GM13977 (cell line): ENCODE measurements around the gene TRIM33.

Experiments
- DNase-seq: peaks from one replicate; pipeline ENCODE4 v3.0.0; 2012; ENCODE audit warnings: low spot score
- in situ Hi-C: fragments of 300-500 bp; cut with MboI; formaldehyde crosslinking; loops from one replicate; pipeline ENCODE4 v1.12.0; 2022; ENCODE audit warnings: low sequenced_read_pairs, low pct_unique_long_range_greater_than_20kb, mixed read lengths, inconsistent platforms; ENCODE audit not compliant: unreplicated experiment
- TF ChIP-seq, protein P1 (sequence below): IDR thresholded peaks from 2 replicates; pipeline ENCODE4 v1.5.1; 2012; ENCODE audit warnings: mild to moderate bottlenecking, control low read depth; ENCODE audit not compliant: insufficient read depth; ENCODE audit errors: extremely low read depth, missing control alignments

The TRIM33 gene

DNA sequence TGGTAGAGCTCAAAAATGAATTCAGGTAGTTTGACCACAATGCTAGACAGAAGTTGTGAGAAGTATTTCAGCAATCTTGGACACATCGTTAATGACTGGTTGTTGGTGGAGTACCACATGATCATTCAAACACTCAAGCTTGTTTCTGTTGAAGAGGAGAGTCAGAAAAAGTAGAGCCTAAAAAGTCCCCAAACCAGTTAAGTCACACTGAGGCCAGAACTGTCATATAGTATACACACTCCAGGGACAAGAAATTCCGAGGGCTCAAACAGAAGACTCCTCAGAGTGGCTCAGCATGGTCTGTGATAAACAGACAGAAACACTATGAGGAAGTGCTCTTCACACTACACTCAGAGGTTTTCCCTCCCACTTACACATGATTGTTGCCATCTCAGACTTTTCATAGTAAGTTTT lies 5.8 kb downstream of the TRIM33 start:
- in situ Hi-C loops = no loop called here
- DNase-seq = no peak
- TF ChIP-seq, protein P1, sequence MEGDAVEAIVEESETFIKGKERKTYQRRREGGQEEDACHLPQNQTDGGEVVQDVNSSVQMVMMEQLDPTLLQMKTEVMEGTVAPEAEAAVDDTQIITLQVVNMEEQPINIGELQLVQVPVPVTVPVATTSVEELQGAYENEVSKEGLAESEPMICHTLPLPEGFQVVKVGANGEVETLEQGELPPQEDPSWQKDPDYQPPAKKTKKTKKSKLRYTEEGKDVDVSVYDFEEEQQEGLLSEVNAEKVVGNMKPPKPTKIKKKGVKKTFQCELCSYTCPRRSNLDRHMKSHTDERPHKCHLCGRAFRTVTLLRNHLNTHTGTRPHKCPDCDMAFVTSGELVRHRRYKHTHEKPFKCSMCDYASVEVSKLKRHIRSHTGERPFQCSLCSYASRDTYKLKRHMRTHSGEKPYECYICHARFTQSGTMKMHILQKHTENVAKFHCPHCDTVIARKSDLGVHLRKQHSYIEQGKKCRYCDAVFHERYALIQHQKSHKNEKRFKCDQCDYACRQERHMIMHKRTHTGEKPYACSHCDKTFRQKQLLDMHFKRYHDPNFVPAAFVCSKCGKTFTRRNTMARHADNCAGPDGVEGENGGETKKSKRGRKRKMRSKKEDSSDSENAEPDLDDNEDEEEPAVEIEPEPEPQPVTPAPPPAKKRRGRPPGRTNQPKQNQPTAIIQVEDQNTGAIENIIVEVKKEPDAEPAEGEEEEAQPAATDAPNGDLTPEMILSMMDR = no peak

DNA sequence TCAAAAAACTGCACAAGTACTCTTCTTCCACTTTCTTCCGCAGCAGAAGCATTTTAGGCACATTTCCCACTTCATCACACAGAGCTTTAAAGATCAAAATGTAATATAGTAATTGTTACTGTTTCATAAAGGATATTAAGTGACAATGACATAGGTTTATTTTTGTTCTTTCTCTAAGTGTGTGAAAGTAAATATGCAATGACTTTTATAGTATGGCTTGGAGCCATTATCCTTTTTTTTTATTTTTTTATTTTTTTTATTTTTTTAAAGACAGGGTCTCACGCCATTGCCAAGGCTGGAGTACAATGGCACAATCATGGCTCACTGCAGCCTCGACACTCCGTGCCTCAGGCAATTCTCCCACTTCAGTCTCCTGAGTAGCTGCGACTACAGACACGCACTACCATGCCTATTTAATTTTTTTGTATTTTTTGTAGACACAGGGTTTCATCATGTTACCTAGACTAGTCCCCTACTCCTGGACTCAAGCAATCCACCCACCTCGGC lies 7.0 kb downstream of the TRIM33 start:
- in situ Hi-C loops = no loop called here
- TF ChIP-seq, protein P1 = no peak
- no peak for DNase-seq

DNA sequence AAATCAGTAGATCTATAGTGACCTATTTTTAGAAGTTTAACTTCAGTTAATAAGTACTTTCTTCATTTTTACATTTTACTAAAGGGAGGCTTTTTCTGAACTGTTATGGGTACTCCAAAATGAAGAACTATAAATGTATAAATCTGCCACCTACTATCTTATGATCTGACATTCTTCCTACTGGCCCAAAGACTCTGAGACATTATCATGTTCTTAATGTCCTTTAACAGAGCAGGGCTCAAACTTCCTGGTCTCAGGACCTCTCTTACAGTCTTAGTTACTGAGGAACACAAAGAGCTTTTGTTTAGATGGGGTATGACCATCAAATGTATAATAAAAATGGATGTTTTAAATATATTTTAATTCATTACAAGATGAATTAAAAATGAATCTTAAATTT lies 8.9 kb downstream of the TRIM33 start:
- TF ChIP-seq, protein P1 = no peak
- in situ Hi-C loops = no loop called here
- DNase-seq = no peak

DNA sequence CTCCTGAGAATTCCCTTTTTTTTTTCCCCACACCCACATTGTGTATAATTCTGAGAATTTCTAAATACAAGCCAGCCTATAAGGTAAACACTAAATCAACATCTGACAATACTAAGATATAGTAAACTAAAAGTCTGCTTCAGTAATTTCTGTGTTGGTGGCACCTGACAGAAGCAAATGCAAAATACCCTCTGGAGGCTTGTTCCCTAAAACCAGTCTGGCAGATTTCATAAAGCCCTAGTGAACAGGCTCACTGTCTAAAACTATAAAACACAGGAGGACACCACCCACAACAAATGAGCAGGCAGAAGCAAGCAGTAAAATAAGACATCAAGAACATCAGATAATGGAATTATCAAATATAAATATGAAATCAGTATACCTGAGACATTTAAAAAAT lies 11.5 kb downstream of the TRIM33 start:
- DNase-seq = no peak
- TF ChIP-seq, protein P1 = no peak
- in situ Hi-C loops = no loop called here

DNA sequence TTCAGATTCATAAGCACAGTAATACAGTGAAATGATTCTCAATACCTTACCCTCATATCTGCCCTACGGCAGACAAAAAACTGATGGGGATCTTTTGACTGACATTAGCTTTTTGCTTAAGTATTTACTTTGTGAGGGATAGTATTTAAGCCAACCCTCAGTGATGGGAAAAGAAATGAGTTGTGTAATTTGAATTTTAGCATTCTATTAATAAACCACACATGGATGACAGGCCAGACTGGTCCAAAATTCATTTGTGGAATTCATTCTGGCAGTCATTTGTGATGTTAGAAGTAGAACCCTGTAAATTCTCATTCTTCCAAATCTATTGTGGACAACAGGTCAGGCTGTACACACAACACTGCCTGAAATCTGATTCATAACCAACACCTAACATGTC lies 14.9 kb downstream of the TRIM33 start:
- in situ Hi-C loops = no loop called here
- TF ChIP-seq, protein P1 = no peak
- no peak for DNase-seq

DNA sequence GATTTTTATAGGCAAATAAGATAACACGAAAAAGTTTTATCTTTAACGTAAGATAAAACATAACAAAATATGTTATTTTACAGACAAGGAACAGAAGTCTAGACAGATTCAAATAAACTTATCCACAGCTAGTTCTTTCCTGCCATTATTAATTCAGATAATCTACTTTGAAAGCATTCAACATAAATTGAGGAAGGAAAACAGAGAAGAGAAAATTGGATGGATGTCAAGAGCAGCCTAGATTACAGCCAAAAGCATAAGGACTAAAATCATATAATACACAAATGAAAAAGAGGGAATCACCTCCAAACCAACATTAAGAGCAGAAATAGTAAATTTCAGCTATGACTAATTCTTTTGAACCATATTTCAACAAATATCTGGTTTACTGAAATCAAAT lies 15.5 kb downstream of the TRIM33 start:
- DNase-seq = no peak
- TF ChIP-seq, protein P1 = no peak
- in situ Hi-C loops = no loop called here

DNA sequence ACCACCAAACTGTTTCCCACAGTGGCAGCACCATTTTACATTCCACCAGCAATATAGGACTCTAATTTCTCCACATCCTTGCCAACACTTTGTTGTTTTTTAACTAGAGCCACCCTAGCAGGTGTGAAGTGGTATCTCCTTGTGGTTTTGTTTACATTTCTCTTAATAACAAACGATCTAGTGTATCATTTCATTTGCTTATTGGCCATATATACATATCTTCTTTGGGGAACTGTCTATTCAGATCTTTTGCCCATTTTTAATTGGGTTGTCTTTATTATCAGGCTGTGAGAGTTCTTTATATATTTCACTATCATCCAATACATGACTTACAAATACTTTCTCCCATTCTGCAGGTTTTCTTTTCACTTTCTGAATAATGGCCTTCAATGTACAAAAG lies 18.0 kb downstream of the TRIM33 start:
- DNase-seq = no peak
- TF ChIP-seq, protein P1 = no peak
- in situ Hi-C loops = no loop called here
